Neutrophil (primary cell): ENCODE results near the gene KCNMB4.

ENCODE experiments used
- H3K27ac ChIP-seq: fragments of 200-600 bp; sonication (generic); 2 replicates; pipeline ENCODE4 v1.5.1; 2016; ENCODE audit warnings: mild to moderate bottlenecking, moderate library complexity
- H3K27me3 ChIP-seq: fragments of 200-600 bp; sonication (generic); 2 replicates; pipeline ENCODE4 v1.6.0; 2016; ENCODE audit warnings: mild to moderate bottlenecking
- H3K36me3 ChIP-seq: fragments of 200-600 bp; sonication (generic); 2 replicates; pipeline ENCODE4 v1.5.1; 2017
- H3K4me1 ChIP-seq, 2 experiments: fragments of 200-600 bp in 1 of 2; sonication (generic) in 1 of 2; 1 replicate in 1 of 2; 2 replicates in 1 of 2; pipeline versions ENCODE4 v1.5.1 to v1.6.1; 2013 to 2016; ENCODE audit warnings: low read depth in 1 of 2, low read length in 1 of 2, mild to moderate bottlenecking in 1 of 2, moderate library complexity in 1 of 2; ENCODE audit not compliant: control insufficient read depth in 1 of 2, insufficient read depth in 1 of 2
- H3K4me3 ChIP-seq, 2 experiments: fragments of 200-600 bp in 1 of 2; sonication (generic) in 1 of 2; 1 replicate in 1 of 2; 2 replicates in 1 of 2; pipeline ENCODE4 v1.5.1; 2013 to 2016; ENCODE audit warnings: low read depth in 1 of 2, low read length in 1 of 2, mild to moderate bottlenecking in 1 of 2, moderate library complexity in 1 of 2
- H3K9me3 ChIP-seq: fragments of 200-600 bp; sonication (generic); 2 replicates; pipeline ENCODE4 v1.5.1; 2016
- CTCF ChIP-seq: fragments of 200-600 bp; sonication (generic); IDR thresholded peaks from 2 replicates; pipeline ENCODE4 v1.5.1; 2016; ENCODE audit warnings: antibody characterized with exemption

The KCNMB4 gene

GRCh38 chr12:70403826-70404225 is 37.7 kb downstream of the KCNMB4 start:
- H3K9me3 ChIP-seq = no peaks in the 10 kb centered on the region
- no peak overlapping the region for H3K4me3 ChIP-seq
- no peak for TF ChIP-seq CTCF
- H3K4me1 ChIP-seq = no peaks in the 10 kb centered on the region
- H3K27me3 ChIP-seq = no peaks in the 10 kb centered on the region
- H3K36me3 ChIP-seq = no peaks in the 10 kb centered on the region
- H3K27ac ChIP-seq = no peak overlapping the region

- H3K27ac ChIP-seq = no peak overlapping the region
- TF ChIP-seq CTCF = no peak
- no peak overlapping the region for H3K4me3 ChIP-seq
- no peaks in the 10 kb centered on the region for H3K36me3 ChIP-seq
- no peaks in the 10 kb centered on the region for H3K4me1 ChIP-seq
- H3K9me3 ChIP-seq = no peaks in the 10 kb centered on the region
- no peaks in the 10 kb centered on the region for H3K27me3 ChIP-seq
Observed at GRCh38 chr12:70408004-70408790, 42.1 kb downstream of the KCNMB4 start.

GRCh38 chr12:70415987-70416386 is 49.9 kb downstream of the KCNMB4 start:
- no peak for TF ChIP-seq CTCF
- Histone ChIP-seq H3K9me3 (no peaks in the 10 kb centered on the region), H3K27ac (no peak overlapping the region), H3K27me3 (no peaks in the 10 kb centered on the region), H3K4me1 (no peaks in the 10 kb centered on the region), H3K4me3 (no peak overlapping the region), H3K36me3 (no peaks in the 10 kb centered on the region)

GRCh38 chr12:70417121-70417520 is 51.0 kb downstream of the KCNMB4 start:
- Histone ChIP-seq H3K27me3 (no peaks in the 10 kb centered on the region), H3K27ac (no peak overlapping the region)
- no peak for TF ChIP-seq CTCF

GRCh38 chr12:70418101-70418500 is 52.0 kb downstream of the KCNMB4 start:
- Histone ChIP-seq H3K36me3 (no peaks in the 10 kb centered on the region), H3K4me3 (no peak overlapping the region), H3K27me3 (no peaks in the 10 kb centered on the region), H3K4me1 (no peaks in the 10 kb centered on the region), H3K9me3 (no peaks in the 10 kb centered on the region), H3K27ac (no peak overlapping the region)
- TF ChIP-seq CTCF = no peak

More at GRCh38 chr12:70417121-70417520, 51.0 kb downstream of the KCNMB4 start:
- H3K4me3 ChIP-seq = no peak overlapping the region
- H3K36me3 ChIP-seq = no peaks in the 10 kb centered on the region
- no peaks in the 10 kb centered on the region for H3K4me1 ChIP-seq
- H3K9me3 ChIP-seq = no peaks in the 10 kb centered on the region
